Measurements from ENCODE around the gene PRDM11. TPM values are rescaled to one million over a fixed set of nuclear protein-coding genes. Genes with fewer than 3 reads are reported as not detected.
A peak's percentile ranks its signal among the peaks of the same experiment; 100 is the strongest.

PRDM11 gene
- total and polyA plus RNA-seq, 9 donors: 17.3 to 27.1 (median 21.6) TPM

DNA sequence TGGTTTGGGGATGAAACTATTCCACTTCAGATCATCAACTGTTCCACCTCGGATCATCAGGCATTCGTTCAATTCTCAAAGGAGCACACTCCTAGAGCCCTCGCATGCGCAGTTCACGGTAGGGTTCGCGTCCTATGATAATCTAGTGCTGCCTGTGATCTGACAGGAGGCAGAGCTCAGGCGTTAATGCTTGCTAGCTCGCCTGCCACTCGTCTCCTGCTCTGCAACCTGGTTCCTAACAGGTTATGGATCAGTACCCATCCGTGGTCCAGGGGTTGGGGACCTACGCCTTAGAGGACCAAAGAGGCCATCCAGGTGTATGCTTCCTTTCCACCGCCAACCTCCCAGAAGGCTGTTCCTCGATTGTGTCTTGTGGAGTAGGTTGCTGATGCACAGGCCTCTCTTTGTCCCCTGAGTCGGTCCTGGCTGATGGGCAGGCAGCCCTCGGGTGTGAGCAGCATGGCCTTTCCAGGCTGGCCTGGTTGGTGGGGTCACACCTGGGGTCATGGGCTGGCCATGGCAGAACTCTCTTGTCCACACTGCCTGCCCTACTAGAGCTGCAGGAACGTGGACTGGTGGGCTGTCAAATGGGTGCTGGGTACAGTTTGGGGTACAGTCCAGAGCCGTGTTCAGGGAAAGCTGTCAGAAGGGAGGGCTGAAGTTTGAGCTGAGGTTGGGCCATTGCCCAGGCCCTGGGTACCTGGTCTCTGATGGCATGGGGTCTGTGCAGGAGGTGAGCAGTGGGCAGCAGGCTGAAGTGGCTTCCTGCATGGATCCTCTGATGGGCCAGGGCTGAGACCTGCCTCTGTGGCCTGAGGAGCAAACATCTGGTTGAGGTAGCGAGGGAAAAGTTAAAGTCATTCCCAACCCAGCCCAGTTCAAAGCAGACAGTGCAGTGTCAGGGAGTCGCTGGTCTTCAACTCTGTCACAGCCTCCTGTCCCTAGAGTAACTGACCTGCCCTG, 11.1 kb downstream of the PRDM11 start:
- Histone ChIP-seq H3K9me3 (replicated peaks; ENCODE audit: control insufficient read depth, low read depth, low read length) (no peaks in the 10 kb centered on the region), H3K27me3 (ENCODE audit: control insufficient read depth, insufficient read depth, low read length) (no peaks in the 10 kb centered on the region), H3K4me1 (ENCODE audit: control insufficient read depth, insufficient read depth, low read length) (peaks cover 77% of the 10 kb centered on the region), H3K4me3 (ENCODE audit: low read length) (no peak overlapping the region), H3K36me3 (ENCODE audit: control insufficient read depth, insufficient read depth, low read length) (no peaks in the 10 kb centered on the region), H3K27ac (ENCODE audit: low read length) (peak overlapping the region; percentile 89)
- 67% methylated on average over 19 of the region's 20 CpGs for WGBS (ENCODE audit: insufficient coverage)
- DNase-seq: no peak

DNA sequence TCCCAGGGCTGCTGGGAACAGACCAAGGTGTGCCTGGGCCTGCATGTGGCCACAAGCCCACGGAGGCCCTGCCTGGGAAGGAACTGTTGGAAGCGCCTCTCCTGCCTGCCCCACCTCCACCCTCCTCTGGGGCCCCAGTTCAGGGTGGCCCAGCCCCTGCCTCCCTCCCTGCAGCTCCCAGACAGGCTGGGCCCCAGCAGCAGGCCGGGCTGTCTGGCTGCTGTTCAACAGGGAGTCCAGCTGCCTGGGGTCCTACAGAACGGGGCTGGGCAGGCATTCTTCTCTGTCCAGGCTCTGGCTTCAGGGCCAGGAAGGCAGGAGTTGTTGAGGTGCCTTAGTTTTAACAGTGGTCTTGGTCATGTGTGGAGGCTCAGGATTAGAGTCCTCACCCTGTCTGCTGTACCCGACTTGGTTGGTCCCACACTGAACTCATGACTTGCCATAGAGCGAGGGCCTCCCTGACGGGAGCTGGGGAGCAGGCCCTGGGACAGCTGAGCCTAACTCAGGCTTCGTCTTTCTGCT, 11.8 kb downstream of the PRDM11 start:
- WGBS (ENCODE audit: insufficient coverage): 24% methylated on average over 8 of the region's 8 CpGs
- Histone ChIP-seq H3K27me3 (ENCODE audit: control insufficient read depth, insufficient read depth, low read length) (no peaks in the 10 kb centered on the region), H3K9me3 (replicated peaks; ENCODE audit: control insufficient read depth, low read depth, low read length) (no peaks in the 10 kb centered on the region), H3K4me1 (ENCODE audit: control insufficient read depth, insufficient read depth, low read length) (peaks cover 77% of the 10 kb centered on the region), H3K27ac (ENCODE audit: low read length) (peak overlapping the region; percentile 89), H3K36me3 (ENCODE audit: control insufficient read depth, insufficient read depth, low read length) (no peaks in the 10 kb centered on the region), H3K4me3 (ENCODE audit: low read length) (no peak overlapping the region)
- peak; percentile 84 for DNase-seq

DNA sequence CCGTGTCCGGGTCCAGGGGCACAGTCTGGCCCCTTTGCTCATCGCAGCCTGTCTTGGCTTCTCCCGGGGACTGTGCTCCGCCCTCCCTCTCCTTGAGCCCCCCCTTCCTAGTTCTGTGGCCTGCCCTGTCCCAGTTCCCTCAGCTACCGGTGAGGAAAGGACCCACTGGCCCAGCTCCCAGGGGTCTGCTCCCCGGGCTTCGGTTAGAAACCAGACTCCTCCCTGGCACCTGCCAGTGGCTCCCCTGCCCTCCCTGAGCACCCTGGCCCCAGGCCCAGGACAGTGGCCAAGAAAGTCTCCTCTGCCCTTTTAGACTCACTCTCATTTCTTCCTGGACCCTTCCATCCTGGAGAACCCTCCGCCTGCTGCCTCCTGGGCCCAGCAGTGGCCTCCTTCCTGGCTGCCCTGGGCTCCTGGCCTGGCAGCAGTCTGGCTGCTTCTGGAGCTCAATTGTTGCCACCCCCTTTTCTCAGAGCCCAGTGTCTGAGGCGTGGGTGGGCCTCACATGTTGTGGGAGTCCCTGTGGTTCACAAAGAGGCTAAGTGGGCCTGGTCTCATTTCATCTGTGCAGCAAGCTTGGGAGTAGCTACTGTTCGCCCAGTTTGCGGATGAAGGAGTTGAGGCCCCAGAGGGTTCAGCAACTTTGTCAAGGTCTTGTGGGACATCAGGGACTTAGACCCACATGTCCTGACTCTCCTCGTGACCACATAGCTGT, 12.6 kb downstream of the PRDM11 start:
- Histone ChIP-seq H3K27me3 (ENCODE audit: control insufficient read depth, insufficient read depth, low read length) (no peaks in the 10 kb centered on the region), H3K4me3 (ENCODE audit: low read length) (no peak overlapping the region), H3K27ac (ENCODE audit: low read length) (peak overlapping the region; percentile 89), H3K9me3 (replicated peaks; ENCODE audit: control insufficient read depth, low read depth, low read length) (no peaks in the 10 kb centered on the region), H3K36me3 (ENCODE audit: control insufficient read depth, insufficient read depth, low read length) (no peaks in the 10 kb centered on the region), H3K4me1 (ENCODE audit: control insufficient read depth, insufficient read depth, low read length) (peaks cover 84% of the 10 kb centered on the region)
- peak; percentile 45 for DNase-seq
- WGBS (ENCODE audit: insufficient coverage): 43% methylated on average over 13 of the region's 13 CpGs

DNA sequence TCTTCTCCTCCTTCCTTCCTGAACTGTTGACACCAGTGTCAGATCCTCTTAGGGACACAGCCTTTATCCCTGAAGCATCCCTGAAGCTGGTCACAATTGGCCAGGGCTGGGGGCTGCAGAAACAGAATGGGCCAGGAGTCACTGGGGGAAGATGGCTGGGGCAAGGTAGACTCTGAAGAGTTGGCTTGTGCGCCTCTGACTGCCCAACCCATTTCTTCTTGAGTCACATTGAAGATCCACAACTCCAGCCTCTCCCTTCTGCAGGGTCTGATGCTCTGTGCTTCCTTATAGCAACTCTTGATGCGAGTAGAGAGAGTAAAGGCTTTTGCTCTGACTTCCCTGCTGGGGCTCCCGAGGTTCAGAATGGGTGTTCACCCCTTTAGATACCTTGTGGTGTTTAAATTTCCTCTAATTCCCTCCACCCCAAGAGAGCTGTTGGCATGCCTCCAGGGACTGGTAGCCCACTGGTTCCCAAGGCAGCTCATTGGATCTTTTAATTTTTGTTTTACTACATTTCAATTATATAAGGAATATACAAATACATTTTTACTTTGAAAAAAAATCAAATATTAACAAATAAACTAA, 13.4 kb downstream of the PRDM11 start:
- H3K4me3 ChIP-seq (ENCODE audit: low read length): no peak overlapping the region
- no peak for DNase-seq
- H3K27me3 ChIP-seq (ENCODE audit: control insufficient read depth, insufficient read depth, low read length): no peaks in the 10 kb centered on the region
- H3K36me3 ChIP-seq (ENCODE audit: control insufficient read depth, insufficient read depth, low read length): no peaks in the 10 kb centered on the region
- WGBS (ENCODE audit: insufficient coverage): no CpG with 5 or more reads among the region's 3 CpGs
- H3K9me3 ChIP-seq (replicated peaks; ENCODE audit: control insufficient read depth, low read depth, low read length): no peaks in the 10 kb centered on the region
- peaks cover 84% of the 10 kb centered on the region for H3K4me1 ChIP-seq (ENCODE audit: control insufficient read depth, insufficient read depth, low read length)
- H3K27ac ChIP-seq (ENCODE audit: low read length): peak overlapping the region; percentile 89

DNA sequence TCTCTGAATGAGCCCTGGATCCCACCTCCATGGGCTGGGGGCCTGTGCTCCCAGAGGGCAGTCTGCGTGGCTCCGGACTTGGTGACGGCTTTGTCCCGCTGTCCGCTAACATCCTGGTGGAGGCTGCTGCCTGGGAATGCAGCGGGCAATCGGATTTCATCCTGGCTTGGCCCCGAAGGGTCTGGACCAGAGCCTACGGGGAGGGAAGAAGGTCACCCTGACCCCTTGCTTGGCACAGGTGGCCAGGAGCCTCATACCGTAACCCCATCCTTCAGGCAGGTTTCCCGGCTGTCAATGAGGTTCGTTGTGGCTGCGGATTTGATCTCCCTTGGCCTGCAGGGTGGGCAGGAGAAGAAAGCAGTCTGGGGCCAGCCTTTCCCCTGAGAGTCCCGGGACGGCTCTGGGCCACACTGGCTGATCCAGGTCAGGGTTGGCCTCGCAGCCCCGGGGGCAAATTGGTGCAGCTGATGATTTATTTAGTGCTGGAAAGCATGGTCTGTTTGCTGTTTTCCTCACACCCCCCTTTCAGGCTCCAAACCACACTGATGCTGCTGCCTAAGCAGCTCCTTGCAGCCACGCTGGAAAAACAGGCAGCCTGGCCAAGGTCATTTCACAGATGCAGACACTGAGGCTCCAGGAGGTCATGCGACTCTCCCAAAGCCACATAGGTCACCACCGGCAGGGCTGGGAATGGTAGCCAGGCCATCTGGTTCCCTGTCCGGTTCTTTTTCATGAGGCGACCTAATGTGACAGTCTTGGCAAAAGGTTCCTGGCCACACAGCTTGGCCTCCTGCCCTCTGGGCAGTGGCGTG, 15.0 kb downstream of the PRDM11 start:
- WGBS (ENCODE audit: insufficient coverage): 36% methylated on average over 20 of the region's 23 CpGs
- no peaks in the 10 kb centered on the region for H3K36me3 ChIP-seq (ENCODE audit: control insufficient read depth, insufficient read depth, low read length)
- no peak overlapping the region for H3K4me3 ChIP-seq (ENCODE audit: low read length)
- H3K27ac ChIP-seq (ENCODE audit: low read length): peak overlapping the region; percentile 11
- no peaks in the 10 kb centered on the region for H3K27me3 ChIP-seq (ENCODE audit: control insufficient read depth, insufficient read depth, low read length)
- H3K9me3 ChIP-seq (replicated peaks; ENCODE audit: control insufficient read depth, low read depth, low read length): no peaks in the 10 kb centered on the region
- DNase-seq: no peak
- H3K4me1 ChIP-seq (ENCODE audit: control insufficient read depth, insufficient read depth, low read length): peaks cover 82% of the 10 kb centered on the region

DNA sequence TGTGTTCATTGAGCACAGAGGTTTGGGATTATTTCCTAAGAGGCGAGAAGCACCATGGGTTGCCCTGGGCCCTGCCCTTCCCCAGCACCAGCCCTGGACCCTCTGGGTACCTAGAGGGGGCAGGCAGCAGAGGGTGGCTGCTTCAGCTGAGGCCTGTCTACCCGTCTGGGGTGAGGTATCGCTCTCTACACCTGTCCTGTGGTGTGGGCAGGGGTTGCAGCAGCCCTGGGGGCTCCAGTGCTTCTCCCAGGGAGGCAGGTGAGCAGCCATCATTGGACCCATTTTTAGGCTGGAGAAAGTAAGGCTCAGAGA, 15.6 kb downstream of the PRDM11 start:
- H3K4me1 ChIP-seq (ENCODE audit: control insufficient read depth, insufficient read depth, low read length): peaks cover 77% of the 10 kb centered on the region
- peak overlapping the region; percentile 11 for H3K27ac ChIP-seq (ENCODE audit: low read length)
- H3K36me3 ChIP-seq (ENCODE audit: control insufficient read depth, insufficient read depth, low read length): no peaks in the 10 kb centered on the region

DNA sequence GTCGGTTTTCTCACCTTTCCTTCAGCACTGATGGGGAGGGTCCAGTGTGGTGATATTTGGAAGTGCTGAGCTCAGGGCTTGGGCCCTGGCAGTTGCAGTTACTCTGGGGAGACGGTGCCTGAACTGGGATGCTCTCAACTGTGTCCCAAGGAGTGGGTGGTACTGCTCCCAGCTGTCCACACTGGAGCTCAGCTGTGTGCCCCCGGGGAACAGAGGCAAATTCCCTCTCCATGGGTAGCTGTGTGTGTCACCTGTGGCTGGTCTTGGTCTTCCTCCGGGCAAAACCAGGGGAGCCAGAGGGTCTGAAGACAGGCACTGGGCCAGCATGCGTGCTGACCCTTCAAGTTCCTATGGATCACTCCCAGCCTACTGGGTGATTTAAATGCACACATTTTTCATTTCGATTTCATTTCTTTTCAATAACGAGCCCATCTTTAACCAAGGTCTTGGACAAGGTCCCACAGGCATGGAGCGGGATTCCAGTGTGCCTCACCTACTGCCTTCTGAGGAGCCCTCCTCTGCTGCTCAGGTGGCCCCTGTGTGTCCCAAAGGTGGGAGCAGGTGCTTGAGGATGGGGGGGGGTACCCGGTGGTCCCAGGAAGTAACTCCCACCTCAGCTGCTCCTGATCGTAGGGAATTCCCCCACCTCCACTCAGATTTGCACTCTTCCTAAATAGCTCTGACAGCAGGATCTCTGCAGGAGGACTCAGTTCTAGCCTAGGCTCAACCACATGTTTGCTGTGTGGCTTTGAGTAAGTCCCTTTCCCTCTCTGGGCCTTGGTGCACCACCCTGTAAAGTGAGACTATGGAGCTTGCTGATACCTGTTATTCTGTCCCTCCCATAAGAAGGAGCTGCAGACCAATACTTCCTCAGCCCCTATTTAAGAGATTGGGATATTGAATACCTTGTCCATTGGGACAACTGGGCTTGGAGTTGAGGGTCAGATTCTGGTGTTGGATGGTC, 16.8 kb downstream of the PRDM11 start:
- no peak for DNase-seq
- WGBS (ENCODE audit: insufficient coverage): 73% methylated on average over 6 of the region's 10 CpGs
- Histone ChIP-seq H3K36me3 (ENCODE audit: control insufficient read depth, insufficient read depth, low read length) (no peaks in the 10 kb centered on the region), H3K4me1 (ENCODE audit: control insufficient read depth, insufficient read depth, low read length) (peaks cover 66% of the 10 kb centered on the region), H3K27ac (ENCODE audit: low read length) (no peak overlapping the region), H3K4me3 (ENCODE audit: low read length) (no peak overlapping the region), H3K9me3 (replicated peaks; ENCODE audit: control insufficient read depth, low read depth, low read length) (no peaks in the 10 kb centered on the region), H3K27me3 (ENCODE audit: control insufficient read depth, insufficient read depth, low read length) (no peaks in the 10 kb centered on the region)

More for the DNA sequence above, 15.6 kb downstream of the PRDM11 start:
- Histone ChIP-seq H3K9me3 (replicated peaks; ENCODE audit: control insufficient read depth, low read depth, low read length) (no peaks in the 10 kb centered on the region), H3K27me3 (ENCODE audit: control insufficient read depth, insufficient read depth, low read length) (no peaks in the 10 kb centered on the region), H3K4me3 (ENCODE audit: low read length) (no peak overlapping the region)
- no peak for DNase-seq
- 72% methylated on average over 3 of the region's 3 CpGs for WGBS (ENCODE audit: insufficient coverage)

DNA sequence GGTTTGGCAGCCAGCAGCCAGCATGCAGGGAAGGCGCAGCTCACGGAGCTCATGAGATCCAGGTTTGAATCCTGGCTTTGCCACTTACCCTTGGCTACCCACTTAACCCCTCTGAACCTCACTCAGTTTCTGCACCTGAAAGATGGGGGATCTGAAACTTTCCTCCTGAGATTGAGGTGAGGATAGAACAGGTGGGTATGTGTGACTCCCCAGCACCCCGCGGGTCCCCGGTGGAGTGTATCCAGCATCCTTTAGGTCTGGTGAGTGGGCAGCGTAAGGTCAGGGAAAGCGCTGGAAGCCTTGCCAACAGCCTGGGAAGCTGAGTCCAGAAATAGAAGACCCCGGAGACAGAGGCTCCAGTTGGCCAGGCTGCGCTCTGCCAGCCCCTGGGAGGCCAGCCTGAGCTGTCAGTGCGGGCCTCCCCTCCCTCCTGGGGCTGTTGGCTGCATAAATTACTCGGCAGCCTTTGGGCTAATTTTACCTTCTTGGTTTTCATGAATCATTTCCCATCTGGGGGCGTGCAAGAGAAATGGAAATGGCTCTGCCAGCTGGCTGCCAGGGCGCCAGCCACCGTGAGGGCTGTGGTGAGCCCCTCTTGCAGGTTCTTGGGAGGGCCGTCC, 17.6 kb downstream of the PRDM11 start:
- peak; percentile 65 for DNase-seq
- Histone ChIP-seq H3K4me3 (ENCODE audit: low read length) (no peak overlapping the region), H3K36me3 (ENCODE audit: control insufficient read depth, insufficient read depth, low read length) (no peaks in the 10 kb centered on the region), H3K4me1 (ENCODE audit: control insufficient read depth, insufficient read depth, low read length) (peaks cover 57% of the 10 kb centered on the region), H3K27ac (ENCODE audit: low read length) (peak overlapping the region; percentile 69), H3K27me3 (ENCODE audit: control insufficient read depth, insufficient read depth, low read length) (no peaks in the 10 kb centered on the region), H3K9me3 (replicated peaks; ENCODE audit: control insufficient read depth, low read depth, low read length) (no peaks in the 10 kb centered on the region)
- 38% methylated on average over 9 of the region's 15 CpGs for WGBS (ENCODE audit: insufficient coverage)
